Small intestine (tissue), 7 donors: ENCODE data around the gene RASGEF1C. TPM values are rescaled to one million over a fixed set of nuclear protein-coding genes. Genes with fewer than 3 reads are reported as not detected.
"Not testable (repeated sequence)": the region's sequence is repeated elsewhere in the genome, so short reads cannot be mapped to it uniquely, and the experiment has no call there.

Source experiments
- DNase-seq, 2 donors: peaks; one replicate each; pipeline versions ENCODE4 v3.0.0 to v3.0.0-alpha.2; 2013
- FAIRE-seq: peaks from 2 replicates; lab custom pipeline; 2012; peaks lifted over from hg19 to GRCh38; lab: Jason Lieb, UNC
- H3K27ac ChIP-seq, 3 donors: one replicate each; pipeline ENCODE4 v1.5.1; 2013; ENCODE audit warnings: low read length in 2 of 3, mild to moderate bottlenecking in 2 of 3, control low read depth in 1 of 3, inconsistent platforms in 1 of 3, low read depth in 1 of 3, moderate library complexity in 1 of 3
- H3K27me3 ChIP-seq, 3 donors: one replicate each; pipeline ENCODE4 v1.6.1; 2013; ENCODE audit warnings: low read length in 3 of 3, inconsistent platforms in 1 of 3; ENCODE audit not compliant: control insufficient read depth in 3 of 3, insufficient read depth in 3 of 3
- H3K36me3 ChIP-seq, 3 donors: one replicate each; pipeline ENCODE4 v1.6.1; 2013; ENCODE audit warnings: low read length in 3 of 3, inconsistent platforms in 1 of 3, low read depth in 1 of 3, mild to moderate bottlenecking in 1 of 3, moderate library complexity in 1 of 3; ENCODE audit not compliant: control insufficient read depth in 3 of 3, insufficient read depth in 2 of 3
- H3K4me1 ChIP-seq, 3 donors: one replicate each; pipeline ENCODE4 v1.6.1; 2013; ENCODE audit warnings: low read length in 2 of 3, inconsistent platforms in 1 of 3, low read depth in 1 of 3, mild to moderate bottlenecking in 1 of 3, moderate library complexity in 1 of 3; ENCODE audit not compliant: control insufficient read depth in 3 of 3, insufficient read depth in 2 of 3
- H3K4me3 ChIP-seq, 3 donors: one replicate each; pipeline ENCODE4 v1.5.1; 2013; ENCODE audit warnings: low read length in 3 of 3, control low read depth in 1 of 3, inconsistent platforms in 1 of 3, low read depth in 1 of 3, mild to moderate bottlenecking in 1 of 3, moderate library complexity in 1 of 3
- H3K9me3 ChIP-seq, 2 donors: one replicate each; pipeline ENCODE4 v1.6.1; 2013; ENCODE audit warnings: low read depth in 1 of 2, low read length in 1 of 2; ENCODE audit not compliant: control insufficient read depth in 2 of 2, insufficient read depth in 1 of 2
- WGBS, 3 donors: extraction: QIAGEN DNeasy Blood & Tissue Kit; methylation state at CpG; one replicate each; pipeline ENCODE4 v1.1.7; 2013; 5-methylcytosine and 5-hydroxymethylcytosine counted together
- polyA plus RNA-seq, 4 donors: library from polyadenylated mRNA; stranded (reverse) in 3 of 4; unstranded in 1 of 4; fragments of 200-250 nt in 3 of 4; fragments of 120-200 nt in 1 of 4; gene quantifications; one replicate each; pipeline versions ENCODE4 v1.2.1 to v1.2.3, GENCODE V29; 2013
- donor health status: healthy with polysubstance abuse.
- donor health status: control.
- donor health status: control.
- donor health status: Bipolar disorder and iron deficiency.
- donor health status: healthy.

The RASGEF1C gene
- polyA plus RNA-seq, 4 donors, result 0.37 to 0.54 (median 0.40) TPM; not detected in 1

DNA sequence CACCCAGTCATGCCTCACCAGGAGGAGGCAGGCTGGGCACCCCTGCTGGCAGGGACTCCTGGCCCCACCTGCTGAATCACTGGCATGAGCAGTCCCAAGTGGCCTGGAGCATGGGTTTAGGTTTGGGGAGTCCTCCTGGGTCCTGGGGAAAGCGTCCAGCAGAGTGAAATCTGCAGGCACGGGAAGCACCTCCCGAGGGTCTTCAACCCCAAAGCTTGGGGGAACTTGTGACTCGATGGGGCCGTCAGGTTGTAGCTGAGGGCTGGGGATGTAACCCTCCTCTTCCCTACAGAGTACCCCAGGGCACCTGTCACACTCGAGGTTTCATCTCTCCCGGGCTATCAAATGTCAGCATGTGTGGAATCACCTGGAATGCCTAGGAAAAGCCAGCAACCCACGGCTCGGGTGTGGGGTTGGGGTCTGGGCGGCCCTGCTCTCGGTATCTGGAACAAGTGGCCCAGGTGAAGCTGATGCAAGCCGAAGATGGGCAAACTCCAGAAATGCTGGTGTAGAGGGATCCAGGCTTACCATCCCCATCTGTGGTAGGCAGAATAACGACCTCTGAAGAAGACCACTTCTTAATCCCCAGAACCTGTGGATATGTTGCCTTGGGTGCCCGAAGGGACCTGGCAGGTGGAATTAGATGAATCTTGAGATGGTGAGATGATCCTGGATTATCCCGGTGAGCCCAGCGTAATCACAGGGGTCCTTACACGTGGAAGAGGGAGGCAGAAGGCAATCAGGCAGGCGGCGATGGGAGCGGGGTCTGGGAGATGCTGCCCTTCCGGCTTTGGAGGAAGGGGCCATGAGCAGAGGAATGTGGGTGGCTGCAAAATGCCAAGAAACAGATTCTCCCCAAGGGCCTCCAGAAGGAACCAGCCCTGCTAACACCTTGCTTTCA lies 6.1 kb upstream of the RASGEF1C start:
- Histone ChIP-seq H3K9me3 (peaks cover 0 to 18% of the 10 kb centered on the region in 2 donors), H3K4me1 (no peaks in the 10 kb centered on the region), H3K36me3 (no peaks in the 10 kb centered on the region), H3K27me3 (no peaks in the 10 kb centered on the region), H3K4me3 (no peak overlapping the region), H3K27ac (no peak overlapping the region)
- WGBS, 3 donors, result 90 to 92% (median 90%) methylated on average over 21 of the region's 21 CpGs
- FAIRE-seq, result no peak
- no peak for DNase-seq

DNA sequence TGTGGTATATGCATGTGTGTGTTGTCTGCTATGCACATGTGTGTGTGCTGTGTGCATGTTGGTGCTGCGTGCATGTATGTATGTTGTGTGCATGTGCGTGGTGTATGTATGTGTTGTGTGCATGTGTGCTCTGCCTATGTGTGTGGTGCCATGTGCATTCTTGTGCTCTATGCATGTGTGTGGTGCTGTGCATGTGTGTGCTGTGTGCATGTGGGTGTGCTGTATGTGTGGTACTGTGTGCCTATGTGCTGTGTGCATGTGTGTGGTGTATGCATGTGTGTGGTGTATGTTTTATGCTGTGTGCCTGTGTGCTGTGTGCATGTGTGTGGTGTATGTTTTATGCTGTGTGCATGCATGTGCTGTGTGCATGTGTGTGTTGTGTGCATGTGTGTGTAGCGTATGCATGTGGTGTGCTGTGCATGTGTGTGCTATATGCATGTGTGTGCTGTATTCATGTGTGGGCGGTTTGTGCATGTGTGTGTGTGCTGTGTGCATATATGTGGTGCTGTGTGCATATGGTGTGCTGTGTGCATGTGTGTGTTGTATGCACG lies 4.7 kb upstream of the RASGEF1C start:
- Histone ChIP-seq H3K4me3 (no peak overlapping the region), H3K36me3 (no peaks in the 10 kb centered on the region), H3K27me3 (no peaks in the 10 kb centered on the region), H3K9me3 (peaks cover 0 to 11% of the 10 kb centered on the region in 2 donors), H3K4me1 (no peaks in the 10 kb centered on the region), H3K27ac (no peak overlapping the region)
- no peak for DNase-seq
- WGBS, 3 donors, result 84 to 90% (median 89%) methylated on average over 5 of the region's 5 CpGs
- FAIRE-seq, result no peak

DNA sequence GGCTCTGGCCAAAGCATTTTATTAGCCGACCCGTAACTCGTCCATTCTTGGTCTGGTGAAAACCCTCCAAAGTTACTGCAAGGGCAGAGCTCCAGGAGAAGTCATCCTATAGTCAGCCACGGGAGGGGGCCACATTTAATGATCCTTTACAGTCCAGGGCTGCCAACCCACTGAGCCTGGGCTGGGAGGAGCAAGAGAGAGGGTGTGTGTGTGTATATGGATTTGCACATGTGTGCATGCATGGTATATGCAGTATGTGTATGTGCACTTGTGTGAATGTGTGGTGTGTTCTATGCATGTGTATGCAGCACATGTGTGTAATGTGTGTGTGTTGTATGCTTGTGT lies 4.2 kb upstream of the RASGEF1C start:
- FAIRE-seq, result no peak
- DNase-seq, result no peak
- 6 to 13% (median 10%) methylated on average over 4 of the region's 4 CpGs for WGBS, 3 donors

GRCh38 chr5:180212363-180213255 lies 3.6 kb upstream of the RASGEF1C start:
- FAIRE-seq (no peak), DNase-seq (no peak)
- Histone ChIP-seq H3K9me3 (peaks cover 0 to 11% of the 10 kb centered on the region in 2 donors), H3K4me1 (no peaks in the 10 kb centered on the region), H3K27ac (no peak overlapping the region), H3K36me3 (no peaks in the 10 kb centered on the region), H3K4me3 (no peak overlapping the region), H3K27me3 (peaks cover 1 to 9% (median 8%) of the 10 kb centered on the region in 3 donors)
- 18 to 40% (median 20%) methylated on average over 16 to 19 of the region's 19 CpGs for WGBS, 3 donors

More for the DNA sequence above, 4.2 kb upstream of the RASGEF1C start:
- no peak overlapping the region for H3K4me3 ChIP-seq
- peaks cover 0 to 3% (median 3%) of the 10 kb centered on the region in 3 donors for H3K27me3 ChIP-seq
- H3K36me3 ChIP-seq, result no peaks in the 10 kb centered on the region
- H3K9me3 ChIP-seq, result peaks cover 0 to 11% of the 10 kb centered on the region in 2 donors
- H3K27ac ChIP-seq, result no peak overlapping the region
- H3K4me1 ChIP-seq, result no peaks in the 10 kb centered on the region

GRCh38 chr5:180211761-180212035 lies 2.7 kb upstream of the RASGEF1C start:
- 63 to 81% (median 75%) methylated on average over 4 of the region's 4 CpGs for WGBS, 3 donors
- DNase-seq, result no peak
- H3K36me3 ChIP-seq, result no peaks in the 10 kb centered on the region
- peaks cover 4 to 18% (median 9%) of the 10 kb centered on the region in 3 donors for H3K27me3 ChIP-seq
- no peak overlapping the region for H3K27ac ChIP-seq
- no peaks in the 10 kb centered on the region for H3K4me1 ChIP-seq
- H3K4me3 ChIP-seq, result no peak overlapping the region
- peaks cover 0 to 11% of the 10 kb centered on the region in 2 donors for H3K9me3 ChIP-seq
- FAIRE-seq, result no peak

GRCh38 chr5:180210961-180211760 lies 2.1 kb upstream of the RASGEF1C start:
- Histone ChIP-seq H3K27me3 (peaks cover 4 to 19% (median 9%) of the 10 kb centered on the region in 3 donors), H3K27ac (no peak overlapping the region), H3K4me3 (no peak overlapping the region), H3K9me3 (peaks cover 0 to 7% of the 10 kb centered on the region in 2 donors), H3K4me1 (no peaks in the 10 kb centered on the region), H3K36me3 (no peaks in the 10 kb centered on the region)
- no peak for DNase-seq
- FAIRE-seq, result no peak
- 87 to 93% (median 87%) methylated on average over 16 of the region's 16 CpGs for WGBS, 3 donors

- not testable (repeated sequence) for H3K9me3 ChIP-seq, FAIRE-seq, H3K36me3 ChIP-seq, H3K4me3 ChIP-seq, H3K27ac ChIP-seq, H3K4me1 ChIP-seq, DNase-seq
- 89 to 95% (median 92%) methylated on average over 12 of the region's 12 CpGs for WGBS, 3 donors
- H3K27me3 ChIP-seq, result peaks cover 4 to 19% (median 9%) of the 10 kb centered on the region in 3 donors
Measured at GRCh38 chr5:180210077-180210476, 1.1 kb upstream of the RASGEF1C start.
